HG03521 (cell line): ENCODE data around the gene CALB2.

Experiments
- ATAC-seq: cut with Tn5 transposase; IDR thresholded peaks from one replicate; pipeline ENCODE4 v1.9.1; 2021; ENCODE audit warnings: mild to moderate bottlenecking, moderate library complexity; ENCODE audit not compliant: unreplicated experiment

CALB2 gene

GRCh38 chr16:71384073-71384724 is 25.7 kb downstream of the CALB2 start:
- ATAC-seq, result no peak

GRCh38 chr16:71387045-71387871 is 28.7 kb downstream of the CALB2 start:
- ATAC-seq, result no peak

GRCh38 chr16:71389330-71389729 is 30.8 kb downstream of the CALB2 start:
- ATAC-seq, result no peak

GRCh38 chr16:71396594-71396993 is 38.1 kb downstream of the CALB2 start:
- ATAC-seq, result no peak

GRCh38 chr16:71399801-71400563 is 41.5 kb downstream of the CALB2 start:
- no peak for ATAC-seq

- ATAC-seq, result no peak
Observed at GRCh38 chr16:71402007-71402406, 43.5 kb downstream of the CALB2 start.

- no peak for ATAC-seq
Observed at GRCh38 chr16:71402674-71403073, 44.2 kb downstream of the CALB2 start.

- ATAC-seq, result no peak
Observed at GRCh38 chr16:71404364-71404763, 45.8 kb downstream of the CALB2 start.

GRCh38 chr16:71406316-71406715 is 47.8 kb downstream of the CALB2 start:
- ATAC-seq, result no peak

- ATAC-seq, result no peak
Observed at GRCh38 chr16:71406724-71407123, 48.2 kb downstream of the CALB2 start.

- ATAC-seq, result no peak
Observed at GRCh38 chr16:71407731-71408130, 49.2 kb downstream of the CALB2 start.

- ATAC-seq, result no peak
Observed at GRCh38 chr16:71408536-71408935, 50.0 kb downstream of the CALB2 start.

GRCh38 chr16:71409011-71409775 is 50.7 kb downstream of the CALB2 start:
- ATAC-seq, result no peak

- ATAC-seq, result no peak
Observed at GRCh38 chr16:71410146-71410545, 51.6 kb downstream of the CALB2 start.

GRCh38 chr16:71412270-71413160 is 54.0 kb downstream of the CALB2 start:
- no peak for ATAC-seq

- ATAC-seq, result no peak
Observed at GRCh38 chr16:71413341-71413740, 54.8 kb downstream of the CALB2 start.

- no peak for ATAC-seq
Observed at GRCh38 chr16:71414038-71414437, 55.5 kb downstream of the CALB2 start.

GRCh38 chr16:71421911-71422310 is 63.4 kb downstream of the CALB2 start:
- ATAC-seq, result no peak

- ATAC-seq, result no peak
Observed at GRCh38 chr16:71423016-71423415, 64.5 kb downstream of the CALB2 start.

- ATAC-seq, result no peak
Observed at GRCh38 chr16:71423865-71424264, 65.3 kb downstream of the CALB2 start.
